KMS-11 (cell line): ENCODE data around the gene ST8SIA2.

ENCODE experiments used
- H2AFZ ChIP-seq: fragments of 200-600 bp; sonication (generic); 2 replicates; pipeline ENCODE4 v1.6.1; 2016; ENCODE audit warnings: antibody characterized with exemption, mixed run types, low read depth
- H3K27ac ChIP-seq: fragments of 200-600 bp; sonication (generic); 2 replicates; pipeline ENCODE4 v1.6.1; 2016; ENCODE audit warnings: mild to moderate bottlenecking, mixed run types
- H3K27me3 ChIP-seq: fragments of 200-600 bp; sonication (generic); 2 replicates; pipeline ENCODE4 v1.6.1; 2017; ENCODE audit warnings: mild to moderate bottlenecking, low read depth, mixed run types, moderate library complexity; ENCODE audit not compliant: insufficient read depth
- H3K36me3 ChIP-seq: fragments of 200-600 bp; sonication (generic); 2 replicates; pipeline ENCODE4 v1.6.1; 2017; ENCODE audit warnings: mild to moderate bottlenecking, mixed run types; ENCODE audit not compliant: insufficient read depth
- H3K4me1 ChIP-seq: fragments of 200-600 bp; sonication (generic); 2 replicates; pipeline ENCODE4 v1.6.1; 2016; ENCODE audit warnings: mild to moderate bottlenecking, low read depth, mixed run types; ENCODE audit not compliant: poor library complexity, severe bottlenecking
- H3K4me2 ChIP-seq: fragments of 200-600 bp; sonication (generic); 2 replicates; pipeline ENCODE4 v1.7.0; 2016; ENCODE audit warnings: mild to moderate bottlenecking, mixed run types
- H3K4me3 ChIP-seq: fragments of 200-600 bp; sonication (generic); IDR thresholded peaks from 2 replicates; pipeline ENCODE4 v1.6.1; 2017; ENCODE audit warnings: low read depth, low read length, mixed read lengths; ENCODE audit not compliant: insufficient read depth
- H3K79me2 ChIP-seq: fragments of 200-600 bp; sonication (generic); 2 replicates; pipeline ENCODE4 v1.6.1; 2016; ENCODE audit warnings: low read depth, mixed run types; ENCODE audit not compliant: insufficient read depth
- H3K9ac ChIP-seq: fragments of 200-600 bp; sonication (generic); 2 replicates; pipeline ENCODE4 v1.6.1; 2016; ENCODE audit warnings: mild to moderate bottlenecking, mixed run types
- H4K20me1 ChIP-seq: fragments of 200-600 bp; sonication (generic); 2 replicates; pipeline ENCODE4 v1.6.1; 2016; ENCODE audit warnings: mild to moderate bottlenecking, mixed run types; ENCODE audit not compliant: insufficient read depth
- CTCF ChIP-seq: fragments of 200-600 bp; sonication (generic); conservative IDR thresholded peaks from 2 replicates; pipeline ENCODE4 v1.6.1; 2017; ENCODE audit warnings: low read depth, mild to moderate bottlenecking, antibody characterized with exemption, low read length, moderate library complexity, mixed read lengths

Gene ST8SIA2

GRCh38 chr15:92415639-92416297 lies 22.1 kb downstream of the ST8SIA2 start:
- Histone ChIP-seq H3K79me2 (peaks cover 4% of the 10 kb centered on the region; the same call in 1 of the 2 replicates), H3K27me3 (no peaks in the 10 kb centered on the region), H4K20me1 (no peaks in the 10 kb centered on the region), H3K27ac (no peak overlapping the region), H3K4me1 (no peaks in the 10 kb centered on the region), H3K36me3 (no peaks in the 10 kb centered on the region; the same call in 1 of the 2 replicates), H3K4me2 (no peak overlapping the region), H2AFZ (no peak overlapping the region), H3K9ac (no peak overlapping the region), H3K4me3 (no peak overlapping the region)
- TF ChIP-seq CTCF: no peak

GRCh38 chr15:92416557-92416956 lies 22.9 kb downstream of the ST8SIA2 start:
- TF ChIP-seq CTCF: no peak
- Histone ChIP-seq H3K4me3 (no peak overlapping the region), H3K9ac (no peak overlapping the region), H3K27ac (no peak overlapping the region), H3K4me1 (no peaks in the 10 kb centered on the region), H4K20me1 (no peaks in the 10 kb centered on the region), H2AFZ (no peak overlapping the region), H3K79me2 (no peaks in the 10 kb centered on the region; the same call in 1 of the 2 replicates), H3K4me2 (no peak overlapping the region), H3K27me3 (no peaks in the 10 kb centered on the region), H3K36me3 (no peaks in the 10 kb centered on the region; the same call in 1 of the 2 replicates)

- Histone ChIP-seq H3K79me2 (no peaks in the 10 kb centered on the region), H3K9ac (no peak overlapping the region), H4K20me1 (no peaks in the 10 kb centered on the region), H3K4me3 (no peak overlapping the region), H3K36me3 (peaks cover 3% of the 10 kb centered on the region; the same call in 1 of the 2 replicates), H3K4me2 (no peak overlapping the region), H2AFZ (no peak overlapping the region), H3K4me1 (no peaks in the 10 kb centered on the region), H3K27ac (no peak overlapping the region), H3K27me3 (no peaks in the 10 kb centered on the region)
- no peak for TF ChIP-seq CTCF
Measured at GRCh38 chr15:92417716-92418115, 24.0 kb downstream of the ST8SIA2 start.

- Histone ChIP-seq H2AFZ (no peak overlapping the region), H3K4me2 (no peak overlapping the region), H3K4me1 (no peaks in the 10 kb centered on the region), H3K9ac (no peak overlapping the region), H3K27ac (no peak overlapping the region), H4K20me1 (no peaks in the 10 kb centered on the region), H3K79me2 (no peaks in the 10 kb centered on the region; the same call in 1 of the 2 replicates), H3K27me3 (no peaks in the 10 kb centered on the region), H3K36me3 (peaks cover 3% of the 10 kb centered on the region; the same call in 1 of the 2 replicates), H3K4me3 (no peak overlapping the region)
- TF ChIP-seq CTCF: no peak
Measured at GRCh38 chr15:92418864-92419263, 25.2 kb downstream of the ST8SIA2 start.
